Stimulated activated naive CD8-positive, alpha-beta T cell treated with anti-CD3 and anti-CD28 coated beads, Interleukin-15, Interleukin-2, amounts not matched to agents 100 ng/mL and 50 ng/mL, for 24 hours (primary cell): Measurements from ENCODE around the gene RNF217.
"Not testable (repeated sequence)": the region's sequence is repeated elsewhere in the genome, so short reads cannot be mapped to it uniquely, and the experiment has no call there.

Source experiments
- H3K27ac Mint-ChIP-seq: one replicate; pipeline ENCODE4 v1.8.0; 2021; ENCODE audit warnings: mild to moderate bottlenecking, mixed read lengths
- H3K27me3 Mint-ChIP-seq: one replicate; pipeline ENCODE4 v1.8.0; 2021; ENCODE audit warnings: mixed read lengths
- H3K36me3 Mint-ChIP-seq: one replicate; pipeline ENCODE4 v1.8.0; 2021; ENCODE audit warnings: low read depth, mixed read lengths
- H3K4me1 Mint-ChIP-seq: one replicate; pipeline ENCODE4 v1.8.0; 2021; ENCODE audit warnings: low read depth, mixed read lengths
- H3K4me3 Mint-ChIP-seq: one replicate; pipeline ENCODE4 v1.8.0; 2021; ENCODE audit warnings: mild to moderate bottlenecking, mixed read lengths
- H3K9me3 Mint-ChIP-seq: one replicate; pipeline ENCODE4 v1.8.0; 2021; ENCODE audit warnings: mixed read lengths

Gene RNF217, protein sequence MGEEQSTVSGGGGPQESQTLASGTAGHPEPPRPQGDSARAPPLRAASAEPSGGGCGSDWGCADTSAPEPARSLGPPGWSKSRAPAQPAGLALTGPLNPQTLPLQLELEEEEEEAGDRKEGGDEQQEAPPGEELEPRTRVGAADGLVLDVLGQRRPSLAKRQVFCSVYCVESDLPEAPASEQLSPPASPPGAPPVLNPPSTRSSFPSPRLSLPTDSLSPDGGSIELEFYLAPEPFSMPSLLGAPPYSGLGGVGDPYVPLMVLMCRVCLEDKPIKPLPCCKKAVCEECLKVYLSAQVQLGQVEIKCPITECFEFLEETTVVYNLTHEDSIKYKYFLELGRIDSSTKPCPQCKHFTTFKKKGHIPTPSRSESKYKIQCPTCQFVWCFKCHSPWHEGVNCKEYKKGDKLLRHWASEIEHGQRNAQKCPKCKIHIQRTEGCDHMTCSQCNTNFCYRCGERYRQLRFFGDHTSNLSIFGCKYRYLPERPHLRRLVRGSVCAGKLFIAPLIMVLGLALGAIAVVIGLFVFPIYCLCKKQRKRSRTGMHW

DNA sequence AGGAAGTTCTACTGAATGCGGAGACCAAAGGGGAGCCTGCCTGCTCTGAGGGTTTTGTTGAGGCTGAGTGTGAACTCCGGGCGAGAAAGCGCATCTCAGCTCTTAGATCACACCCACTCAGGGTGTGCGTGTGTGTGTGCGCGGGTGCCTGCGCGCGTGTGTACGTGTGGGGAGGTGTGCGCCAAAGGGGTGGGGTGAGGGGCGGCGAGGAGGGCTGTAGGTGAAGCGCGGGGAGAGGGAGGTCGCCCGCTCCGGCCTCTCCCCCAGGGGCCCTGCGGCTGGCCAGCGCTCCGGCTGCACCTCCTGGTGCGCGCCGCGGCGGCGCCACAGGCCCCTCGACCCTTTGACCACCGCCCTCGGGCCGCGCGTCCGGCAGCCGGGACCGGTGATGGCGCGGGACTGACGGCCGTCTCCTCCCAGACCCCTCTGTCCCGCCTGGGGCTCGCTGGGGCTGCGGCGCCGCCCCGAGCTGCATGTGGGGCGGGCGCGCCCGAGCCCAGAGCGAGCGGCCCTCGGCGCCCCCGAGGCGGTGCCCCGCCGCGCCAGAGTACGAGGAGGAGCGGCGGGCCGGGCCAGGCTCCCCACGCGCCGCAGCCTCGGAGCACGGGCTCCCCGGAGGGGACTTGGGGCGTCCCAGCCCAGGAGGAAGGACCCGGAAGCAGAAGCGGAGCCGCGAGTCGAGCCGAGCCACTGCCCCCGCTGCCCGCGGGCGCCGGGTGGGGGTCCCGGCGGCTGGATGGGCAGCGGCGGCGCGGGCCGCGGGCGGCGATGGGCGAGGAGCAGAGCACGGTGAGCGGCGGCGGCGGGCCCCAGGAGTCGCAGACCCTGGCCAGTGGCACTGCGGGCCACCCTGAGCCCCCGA, at the start of gene RNF217:
Gene RNF217, plus strand, starts transcription at position 661 of the 862 bp plus-strand sequence. Its CDS starts 108 bp downstream, at position 769.
- peak within 1 kb of the TSS; percentile 16 for H3K27ac Mint-ChIP-seq
- H3K36me3 Mint-ChIP-seq = no peaks in the 10 kb centered on the region
- peaks cover 13% of the 10 kb centered on the region for H3K4me1 Mint-ChIP-seq
- peaks cover 45% of the 10 kb centered on the region for H3K27me3 Mint-ChIP-seq
- H3K4me3 Mint-ChIP-seq = peak within 1 kb of the TSS; percentile 65
- H3K9me3 Mint-ChIP-seq = no peaks in the 10 kb centered on the region

DNA sequence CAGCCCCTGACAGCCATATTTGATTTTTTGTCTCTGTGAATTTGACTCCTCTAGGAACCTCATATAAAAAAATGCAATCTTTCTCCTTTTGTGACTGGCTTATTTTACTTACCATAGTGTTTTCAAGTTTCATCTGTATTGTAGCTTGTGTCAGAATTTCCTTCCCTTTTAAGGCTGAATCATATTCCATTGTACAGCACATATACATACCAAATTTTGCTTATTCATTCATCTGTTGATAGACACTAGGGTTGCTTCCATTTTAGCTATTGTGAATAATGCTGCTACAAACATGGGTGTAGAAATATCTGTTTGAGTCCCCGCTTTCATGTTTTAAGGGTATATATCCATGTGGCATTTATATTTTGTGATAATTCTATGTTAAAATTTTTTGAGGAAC, 49.2 kb upstream of the RNF217 start:
- H3K4me3 Mint-ChIP-seq = no peak overlapping the region
- no peaks in the 10 kb centered on the region for H3K36me3 Mint-ChIP-seq
- peaks cover 4% of the 10 kb centered on the region for H3K27me3 Mint-ChIP-seq
- no peaks in the 10 kb centered on the region for H3K4me1 Mint-ChIP-seq
- H3K9me3 Mint-ChIP-seq = no peaks in the 10 kb centered on the region
- no peak overlapping the region for H3K27ac Mint-ChIP-seq

DNA sequence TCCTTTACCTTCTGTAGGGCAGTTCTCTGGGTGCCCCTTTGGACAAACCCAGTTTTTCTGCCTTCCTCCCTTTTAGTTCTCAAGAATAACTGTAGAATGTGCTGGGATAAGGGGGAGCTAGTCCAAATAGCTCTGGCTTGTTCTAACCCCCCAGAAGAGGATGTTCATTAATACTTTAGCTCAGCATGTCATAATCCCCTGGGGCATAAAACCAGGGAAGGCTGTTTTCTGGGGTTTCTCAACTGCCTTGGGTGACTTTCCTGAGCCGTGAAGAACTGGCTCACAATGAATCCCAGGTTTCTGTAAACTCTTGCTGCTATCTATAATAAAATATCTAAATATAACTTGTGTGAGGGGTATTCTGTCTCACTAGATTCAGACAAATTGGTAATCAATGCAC, 44.5 kb upstream of the RNF217 start:
- peaks cover 4% of the 10 kb centered on the region for H3K9me3 Mint-ChIP-seq
- H3K4me3 Mint-ChIP-seq = no peak overlapping the region
- no peak overlapping the region for H3K27ac Mint-ChIP-seq
- H3K4me1 Mint-ChIP-seq = no peaks in the 10 kb centered on the region
- H3K36me3 Mint-ChIP-seq = no peaks in the 10 kb centered on the region
- peaks cover 3% of the 10 kb centered on the region for H3K27me3 Mint-ChIP-seq

DNA sequence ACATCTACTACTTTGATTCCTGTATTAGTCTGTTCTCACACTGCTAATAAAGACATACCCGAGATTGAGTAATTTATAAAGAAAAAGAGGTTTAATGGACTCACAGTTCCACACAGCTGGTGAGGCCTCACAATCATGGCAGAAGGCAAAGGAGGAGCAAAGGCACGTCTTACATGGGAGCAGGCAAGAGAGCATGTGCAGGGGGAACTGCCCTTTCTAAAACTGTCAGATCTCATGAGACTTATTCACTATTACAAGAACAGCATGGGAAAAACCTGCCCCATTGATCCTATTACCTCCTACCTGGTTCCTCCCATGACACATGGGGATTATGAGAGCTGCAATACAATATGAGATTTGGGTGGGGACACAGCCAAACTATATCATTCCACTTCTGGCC, 42.5 kb upstream of the RNF217 start:
- not testable (repeated sequence) for H3K9me3 Mint-ChIP-seq, H3K27ac Mint-ChIP-seq, H3K27me3 Mint-ChIP-seq, H3K4me1 Mint-ChIP-seq, H3K36me3 Mint-ChIP-seq, H3K4me3 Mint-ChIP-seq

DNA sequence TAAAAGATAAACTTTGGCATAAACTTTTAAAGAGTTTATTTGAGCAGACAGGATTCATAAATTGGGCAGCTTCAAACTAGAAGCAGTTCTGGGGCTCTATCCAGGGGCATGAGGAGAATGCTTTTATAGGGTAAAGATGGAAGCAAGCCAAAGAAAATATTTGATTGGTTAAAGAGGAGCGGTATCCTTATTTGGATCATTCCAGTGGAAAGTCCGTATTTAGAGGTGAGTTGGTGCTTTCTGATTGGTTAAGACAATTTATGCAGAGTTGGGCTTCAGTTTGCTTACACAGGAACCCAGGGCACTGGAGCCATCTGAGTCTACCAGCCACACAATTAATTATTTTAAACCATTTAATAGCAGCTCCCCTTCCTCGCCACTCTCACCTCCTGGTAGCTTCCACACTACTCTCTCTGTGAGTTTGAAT, 37.9 kb upstream of the RNF217 start:
- H3K27me3 Mint-ChIP-seq = no peaks in the 10 kb centered on the region
- H3K4me1 Mint-ChIP-seq = no peaks in the 10 kb centered on the region
- peaks cover 4% of the 10 kb centered on the region for H3K9me3 Mint-ChIP-seq
- no peak overlapping the region for H3K27ac Mint-ChIP-seq
- no peak overlapping the region for H3K4me3 Mint-ChIP-seq
- H3K36me3 Mint-ChIP-seq = no peaks in the 10 kb centered on the region

DNA sequence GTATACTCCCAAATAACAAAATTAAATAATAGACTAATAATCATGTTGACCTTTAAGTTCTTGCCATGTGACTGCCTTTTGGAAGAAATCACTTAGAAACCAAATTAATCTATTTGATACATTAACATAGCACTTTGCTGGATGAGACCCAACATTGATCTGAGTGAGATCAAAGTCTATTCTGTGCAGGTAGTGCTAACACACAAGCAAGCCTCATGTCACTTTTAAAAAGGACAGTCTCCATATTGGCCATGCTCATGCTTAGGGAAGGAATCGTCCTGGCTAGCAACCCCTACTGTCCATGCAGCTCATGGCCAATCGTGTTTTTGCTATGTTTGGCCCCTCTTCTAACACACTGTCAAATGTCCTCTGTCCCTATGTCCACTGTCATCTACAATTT, 35.8 kb upstream of the RNF217 start:
- H3K4me3 Mint-ChIP-seq = no peak overlapping the region
- H3K9me3 Mint-ChIP-seq = peaks cover 2% of the 10 kb centered on the region
- no peaks in the 10 kb centered on the region for H3K36me3 Mint-ChIP-seq
- no peaks in the 10 kb centered on the region for H3K4me1 Mint-ChIP-seq
- H3K27me3 Mint-ChIP-seq = no peaks in the 10 kb centered on the region
- no peak overlapping the region for H3K27ac Mint-ChIP-seq

DNA sequence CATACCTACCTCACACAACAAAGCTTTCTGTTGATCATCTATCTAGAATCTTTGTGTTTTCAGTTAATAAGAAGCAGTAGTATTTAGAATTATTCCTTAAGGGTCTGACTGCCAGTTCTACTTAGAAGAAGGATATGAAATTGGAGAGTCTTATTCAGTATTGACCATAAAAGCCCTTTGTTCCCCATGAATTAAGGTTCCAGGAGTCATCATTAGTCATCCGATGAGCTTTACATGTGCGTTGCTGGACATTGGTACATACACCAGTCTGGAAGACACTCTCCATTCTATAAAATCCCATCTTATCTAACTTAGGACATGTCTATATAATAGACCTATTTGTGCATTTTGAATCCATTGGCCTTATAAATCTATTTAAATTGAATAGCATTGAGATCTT, 34.4 kb upstream of the RNF217 start:
- H3K27ac Mint-ChIP-seq = no peak overlapping the region
- H3K36me3 Mint-ChIP-seq = no peaks in the 10 kb centered on the region
- no peaks in the 10 kb centered on the region for H3K4me1 Mint-ChIP-seq
- no peaks in the 10 kb centered on the region for H3K9me3 Mint-ChIP-seq
- no peaks in the 10 kb centered on the region for H3K27me3 Mint-ChIP-seq
- no peak overlapping the region for H3K4me3 Mint-ChIP-seq

DNA sequence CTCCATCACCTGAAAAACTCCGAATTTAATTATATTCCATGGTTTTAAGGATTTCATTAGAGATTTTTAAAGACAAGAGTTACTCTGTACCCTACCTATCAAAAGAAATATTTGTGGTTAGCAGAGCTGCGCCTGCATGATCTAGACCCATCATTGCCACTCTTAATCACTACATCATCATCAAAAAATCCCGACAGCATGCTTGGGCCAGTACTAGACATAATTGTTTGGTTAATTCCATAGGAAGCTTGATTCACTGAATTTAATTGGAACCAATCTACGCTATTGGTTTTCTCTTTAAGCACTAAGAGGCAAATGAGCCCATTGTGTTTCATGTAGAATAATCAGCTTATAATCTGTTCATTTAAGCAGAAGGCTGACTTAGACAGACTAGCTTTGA, 33.4 kb upstream of the RNF217 start:
- no peaks in the 10 kb centered on the region for H3K9me3 Mint-ChIP-seq
- H3K36me3 Mint-ChIP-seq = no peaks in the 10 kb centered on the region
- no peaks in the 10 kb centered on the region for H3K27me3 Mint-ChIP-seq
- H3K4me3 Mint-ChIP-seq = no peak overlapping the region
- no peak overlapping the region for H3K27ac Mint-ChIP-seq
- H3K4me1 Mint-ChIP-seq = no peaks in the 10 kb centered on the region

DNA sequence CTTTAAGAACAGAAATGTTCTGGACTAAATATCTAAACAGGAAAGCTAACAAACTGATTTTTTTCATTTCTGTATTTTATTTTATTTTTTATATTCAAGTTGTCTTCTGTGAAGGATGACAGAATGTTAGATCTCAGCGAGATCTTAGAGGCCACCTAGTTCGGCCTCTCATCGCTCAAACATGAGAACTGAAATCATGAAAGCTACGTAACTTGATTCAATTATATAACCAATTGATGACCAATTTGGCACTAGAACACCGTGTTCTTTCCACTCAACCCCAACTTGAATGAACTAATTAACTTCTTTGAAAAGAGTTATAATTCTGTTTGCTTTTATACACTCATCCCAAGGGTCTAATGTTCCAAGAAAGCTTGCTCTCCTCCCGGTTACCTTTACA, 24.6 kb upstream of the RNF217 start:
- no peaks in the 10 kb centered on the region for H3K4me1 Mint-ChIP-seq
- H3K9me3 Mint-ChIP-seq = no peaks in the 10 kb centered on the region
- H3K4me3 Mint-ChIP-seq = no peak overlapping the region
- H3K27me3 Mint-ChIP-seq = no peaks in the 10 kb centered on the region
- H3K36me3 Mint-ChIP-seq = no peaks in the 10 kb centered on the region
- H3K27ac Mint-ChIP-seq = no peak overlapping the region

DNA sequence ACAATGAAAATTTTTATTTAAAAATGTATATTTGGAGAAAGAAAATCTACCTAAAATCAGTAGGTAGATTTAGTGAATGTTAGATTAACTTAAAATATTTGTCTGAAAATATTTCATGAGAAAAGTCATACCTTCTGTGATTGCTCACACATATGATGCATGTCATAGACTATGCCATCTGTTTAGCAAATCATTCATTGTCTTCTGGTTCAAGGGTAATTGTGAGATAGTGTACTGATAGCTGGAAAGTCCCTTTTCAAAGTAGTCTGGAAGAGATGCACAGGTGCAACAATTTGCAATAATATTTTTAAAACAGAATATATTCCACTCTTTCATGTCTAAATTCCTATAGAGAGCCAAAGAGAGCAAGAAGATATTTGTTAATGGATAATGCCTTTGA, 21.0 kb upstream of the RNF217 start:
- Mint-ChIP-seq H3K27me3 (no peaks in the 10 kb centered on the region), H3K4me3 (no peak overlapping the region), H3K27ac (no peak overlapping the region), H3K36me3 (no peaks in the 10 kb centered on the region), H3K9me3 (no peaks in the 10 kb centered on the region), H3K4me1 (no peaks in the 10 kb centered on the region)

DNA sequence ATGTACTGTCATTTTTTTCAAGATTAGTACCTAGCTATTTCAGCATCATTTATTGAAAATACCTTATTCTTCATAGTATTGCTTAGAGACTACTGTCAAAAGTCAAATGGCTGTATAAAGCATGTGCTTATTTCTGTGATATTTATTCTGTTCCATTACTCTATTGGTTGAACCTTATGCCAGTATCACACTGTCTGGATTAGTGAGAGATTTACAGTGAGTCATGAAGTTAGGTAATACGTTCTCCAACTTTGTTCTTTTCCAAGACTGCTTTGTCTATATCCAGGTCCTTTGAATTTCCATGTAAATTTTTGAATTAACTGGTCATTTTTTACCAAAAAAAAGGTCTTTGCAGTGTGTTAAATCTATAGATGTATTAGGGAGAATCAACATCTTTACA, 18.6 kb upstream of the RNF217 start:
- no peaks in the 10 kb centered on the region for H3K27me3 Mint-ChIP-seq
- H3K9me3 Mint-ChIP-seq = no peaks in the 10 kb centered on the region
- H3K4me1 Mint-ChIP-seq = no peaks in the 10 kb centered on the region
- no peak overlapping the region for H3K4me3 Mint-ChIP-seq
- H3K27ac Mint-ChIP-seq = no peak overlapping the region
- H3K36me3 Mint-ChIP-seq = no peaks in the 10 kb centered on the region

DNA sequence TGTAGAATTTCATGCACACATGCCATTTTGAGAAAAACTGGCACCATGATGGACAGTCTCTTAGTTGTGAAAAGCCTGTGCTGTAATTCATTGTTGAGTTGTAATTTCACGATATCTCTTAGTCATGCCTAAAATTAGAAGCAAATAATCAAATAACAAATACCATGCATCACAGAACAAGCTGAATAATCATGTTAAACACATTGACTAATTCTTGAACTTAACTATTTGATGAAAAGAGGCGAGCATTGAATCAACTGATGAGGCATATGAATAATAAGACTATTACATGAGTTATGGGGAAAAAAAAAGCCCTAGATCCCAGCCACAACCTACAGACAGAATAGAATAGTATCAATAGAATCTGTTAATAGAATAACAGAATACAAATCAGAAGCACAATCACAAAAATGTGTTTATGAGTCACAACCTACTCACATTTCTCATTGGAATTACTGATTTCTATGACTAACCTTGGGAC, 14.2 kb upstream of the RNF217 start:
- Mint-ChIP-seq H3K9me3 (peaks cover 5% of the 10 kb centered on the region), H3K27ac (no peak overlapping the region), H3K4me1 (no peaks in the 10 kb centered on the region), H3K27me3 (no peaks in the 10 kb centered on the region), H3K4me3 (no peak overlapping the region), H3K36me3 (no peaks in the 10 kb centered on the region)

DNA sequence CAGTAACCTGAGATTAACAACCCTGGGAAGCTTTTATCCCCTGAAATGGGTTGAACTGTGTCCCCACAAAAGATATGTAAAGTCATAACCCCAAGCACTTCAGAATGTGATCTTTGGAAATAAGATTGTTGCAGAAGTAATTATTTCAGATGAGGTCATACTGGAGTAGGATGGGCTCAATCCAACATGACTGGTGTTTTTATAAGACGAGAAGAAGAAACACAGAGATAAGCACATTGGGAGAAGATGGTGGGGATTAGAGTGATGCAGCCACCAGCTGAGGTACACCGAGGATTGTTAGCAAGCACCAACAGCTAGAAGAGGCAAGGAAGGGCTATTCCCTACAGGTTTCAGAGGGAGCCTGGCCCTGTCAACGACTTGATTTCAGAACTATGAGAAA, 12.5 kb upstream of the RNF217 start:
- no peak overlapping the region for H3K27ac Mint-ChIP-seq
- H3K36me3 Mint-ChIP-seq = no peaks in the 10 kb centered on the region
- peaks cover 5% of the 10 kb centered on the region for H3K9me3 Mint-ChIP-seq
- H3K4me3 Mint-ChIP-seq = no peak overlapping the region
- no peaks in the 10 kb centered on the region for H3K27me3 Mint-ChIP-seq
- H3K4me1 Mint-ChIP-seq = no peaks in the 10 kb centered on the region

DNA sequence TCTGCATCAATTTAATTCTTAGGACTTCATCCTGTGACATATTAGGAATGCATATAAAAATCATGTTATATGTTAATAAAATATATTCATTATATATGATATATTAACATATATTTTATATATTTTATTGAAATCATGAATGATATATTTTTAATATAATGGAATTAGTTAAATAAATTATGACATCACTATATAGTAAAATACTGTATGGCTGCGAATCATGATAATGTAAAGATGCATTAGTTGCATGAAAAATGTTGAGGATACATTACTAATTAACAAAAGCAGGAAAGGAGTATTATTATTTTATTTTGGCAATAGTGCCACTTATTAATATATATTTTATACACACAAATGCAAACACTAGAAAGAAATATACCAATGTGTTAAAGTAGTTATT, 8.4 kb upstream of the RNF217 start:
- no peaks in the 10 kb centered on the region for H3K36me3 Mint-ChIP-seq
- peaks cover 5% of the 10 kb centered on the region for H3K9me3 Mint-ChIP-seq
- peaks cover 8% of the 10 kb centered on the region for H3K27me3 Mint-ChIP-seq
- no peak overlapping the region for H3K27ac Mint-ChIP-seq
- no peaks in the 10 kb centered on the region for H3K4me1 Mint-ChIP-seq
- H3K4me3 Mint-ChIP-seq = no peak overlapping the region
